HEK293T (cell line): Measurements from ENCODE around the gene LARGE1.

Experiments used
- FOXK2 ChIP-seq: fragments of 450-650 bp; IDR thresholded peaks from 2 replicates; pipeline ENCODE4 v1.6.1; 2016; ENCODE audit warnings: mild to moderate bottlenecking
- SP1 ChIP-seq: fragments of 450-650 bp; IDR thresholded peaks from 2 replicates; pipeline ENCODE4 v1.6.1; 2017
- TARDBP ChIP-seq: fragments of 450-650 bp; IDR thresholded peaks from 2 replicates; pipeline ENCODE4 v1.6.1; 2016

- TF ChIP-seq SP1 (no peak), TARDBP (no peak), FOXK2 (no peak)
These were observed 357.8 kb downstream of the LARGE1 start for GRCh38 chr22:33562501-33562900.
